B cell (primary cell): ENCODE measurements around the gene ANKRD9. TPM values are rescaled to one million over a fixed set of nuclear protein-coding genes. Genes with fewer than 3 reads are reported as not detected.

Experiments
- ATAC-seq: fragments of 200-7000 bp; cut with Tn5 transposase; one replicate; pipeline ENCODE4 v1.10.0; 2021; ENCODE audit warnings: low read depth, mild to moderate bottlenecking, moderate number of reproducible peaks, moderate library complexity
- CTCF ChIA-PET: fragments of 350-600 bp; sonication (Branson Sonifier 250); formaldehyde crosslinking; loops from one replicate; lab custom pipeline; 2021; ENCODE audit warnings: antibody characterized with exemption, inconsistent platforms; lab: Charles Lee
- POLR2A ChIA-PET: fragments of 350-600 bp; sonication (Branson Sonifier 250); formaldehyde crosslinking; loops from one replicate; lab custom pipeline; 2021; ENCODE audit warnings: antibody characterized with exemption; lab: Charles Lee
- DNase-seq: peaks from one replicate; pipeline ENCODE4 v3.0.0; 2013
- H2AFZ ChIP-seq: 2 replicates; pipeline ENCODE4 v1.6.1; 2012; ENCODE audit warnings: mild to moderate bottlenecking, low read depth, low read length; ENCODE audit not compliant: insufficient read depth, poor library complexity, severe bottlenecking
- H3K27ac ChIP-seq, 2 donors: 1 replicate in 1 of 2; 2 replicates in 1 of 2; pipeline ENCODE4 v1.5.1; 2012 to 2013; ENCODE audit warnings: low read length in 2 of 2, mild to moderate bottlenecking in 2 of 2, moderate library complexity in 1 of 2
- H3K27me3 ChIP-seq, 4 experiments: fragments of 200-600 bp in 1 of 4; sonication (generic) in 1 of 4; replicated peaks in 1 of 4; 1 replicate in 2 of 4; 2 replicates in 2 of 4; pipeline versions ENCODE4 v1.6.1 to v1.7.0; 2013 to 2016; ENCODE audit warnings: low read length in 3 of 4, mild to moderate bottlenecking in 2 of 4, mixed read lengths in 1 of 4, moderate library complexity in 1 of 4; ENCODE audit not compliant: insufficient read depth in 4 of 4, control insufficient read depth in 3 of 4; ENCODE audit errors: control extremely low read depth in 1 of 4
- H3K36me3 ChIP-seq, 2 experiments: replicated peaks in 1 of 2; 1 replicate in 1 of 2; 2 replicates in 1 of 2; pipeline versions ENCODE4 v1.6.1 to v1.7.1; 2013; ENCODE audit warnings: low read length in 1 of 2; ENCODE audit not compliant: insufficient read depth in 2 of 2, control insufficient read depth in 1 of 2; ENCODE audit errors: control extremely low read depth in 1 of 2, extremely low read depth in 1 of 2
- H3K4me1 ChIP-seq, 2 donors: fragments of 200-600 bp in 1 of 2; sonication (generic) in 1 of 2; 1 replicate in 1 of 2; 2 replicates in 1 of 2; pipeline versions ENCODE4 v1.5.1 to v1.6.1; 2013 to 2017; ENCODE audit warnings: low read length in 2 of 2; ENCODE audit not compliant: control insufficient read depth in 2 of 2, insufficient read depth in 2 of 2
- H3K4me2 ChIP-seq: replicated peaks from 2 replicates; pipeline ENCODE3; 2012; ENCODE audit warnings: mild to moderate bottlenecking, low read depth, low read length; ENCODE audit not compliant: poor library complexity, severe bottlenecking
- H3K4me3 ChIP-seq, 5 experiments: fragments of 200-600 bp in 1 of 5; sonication (generic) in 1 of 5; 1 replicate in 3 of 5; 2 replicates in 2 of 5; pipeline versions ENCODE4 v1.5.1 to v1.7.0; 2011 to 2016; ENCODE audit warnings: low read length in 4 of 5, mild to moderate bottlenecking in 4 of 5, low read depth in 2 of 5, control low read depth in 1 of 5, moderate library complexity in 1 of 5; ENCODE audit not compliant: insufficient read depth in 1 of 5; ENCODE audit errors: control extremely low read depth in 1 of 5, extremely low read depth in 1 of 5
- H3K79me2 ChIP-seq: fragments of 200-600 bp; sonication (generic); one replicate; pipeline ENCODE4 v1.6.0; 2016; ENCODE audit warnings: low read length; ENCODE audit not compliant: control insufficient read depth, insufficient read depth
- H3K9ac ChIP-seq: fragments of 200-600 bp; sonication (generic); 2 replicates; pipeline ENCODE4 v1.6.1; 2017; ENCODE audit warnings: mild to moderate bottlenecking, low read length, moderate library complexity
- H3K9me3 ChIP-seq, 3 donors: one replicate each; pipeline versions ENCODE4 v1.6.1 to v1.7.1; 2013; ENCODE audit warnings: low read length in 2 of 3; ENCODE audit not compliant: control insufficient read depth in 2 of 3, insufficient read depth in 1 of 3; ENCODE audit errors: control extremely low read depth in 1 of 3
- H4K20me1 ChIP-seq: 2 replicates; pipeline ENCODE4 v1.6.0; 2012; ENCODE audit warnings: mild to moderate bottlenecking, low read length; ENCODE audit not compliant: insufficient read depth, control insufficient read depth, poor library complexity, severe bottlenecking
- H3K27ac Mint-ChIP-seq: one replicate; pipeline ENCODE4 v1.8.0; 2021; ENCODE audit warnings: mixed read lengths
- H3K27me3 Mint-ChIP-seq: one replicate; pipeline ENCODE4 v1.8.0; 2021; ENCODE audit warnings: mixed read lengths
- H3K4me1 Mint-ChIP-seq: one replicate; pipeline ENCODE4 v1.8.0; 2021; ENCODE audit warnings: mixed read lengths
- H3K4me3 Mint-ChIP-seq: one replicate; pipeline ENCODE4 v1.8.0; 2021; ENCODE audit warnings: mixed read lengths
- H3K9me3 Mint-ChIP-seq: one replicate; pipeline ENCODE4 v1.8.0; 2022; ENCODE audit warnings: mixed read lengths; ENCODE audit not compliant: insufficient read depth
- EZH2 ChIP-seq: IDR thresholded peaks from 2 replicates; pipeline ENCODE4 v1.6.1; 2012; ENCODE audit warnings: borderline replicate concordance, low read depth, mild to moderate bottlenecking, moderate library complexity, low read length; ENCODE audit not compliant: insufficient read depth, poor library complexity, severe bottlenecking
- WGBS: methylation state at CpG from one replicate; pipeline ENCODE4 v1.1.5; 2013; ENCODE audit warnings: missing lambda C conversion rate; ENCODE audit not compliant: insufficient coverage; 5-methylcytosine and 5-hydroxymethylcytosine counted together
- intact Hi-C: fragments of 100-400 bp; cut with micrococcal nuclease; formaldehyde crosslinking; loops from one replicate; pipeline ENCODE4 v1.10.0; 2022
- polyA plus RNA-seq: library from polyadenylated mRNA; depleted of rRNA; stranded (reverse); fragments of >200 nt; gene quantifications from 2 replicates; pipeline ENCODE4 v1.2.3, GENCODE V29; 2012
- total RNA-seq, 2 donors: library from RNA; stranded (reverse); fragments of 120-200 nt in 1 of 2; gene quantifications; 1 replicate in 1 of 2; 2 replicates in 1 of 2; pipeline versions ENCODE4 v1.2.3 to v1.2.4, GENCODE V29; 2013 to 2022
- TF ChIP-seq, protein P1 (sequence below): fragments of 200-600 bp; IDR thresholded peaks from one replicate; pipeline ENCODE4 v1.8.0; 2022; ENCODE audit warnings: antibody characterized with exemption, mild to moderate bottlenecking

ANKRD9 gene
- total and polyA plus RNA-seq, 2 donors (not counting 1 experiment from before 2014, with no cell fraction given), result 1.4 to 1.5 TPM

- Histone ChIP-seq H4K20me1 (no peaks in the 10 kb centered on the region), H3K79me2 (no peaks in the 10 kb centered on the region), H3K4me3 (no peak overlapping the region), H3K27me3 (peaks cover 0 to 34% (median 16%) of the 10 kb centered on the region in 4 experiments), H3K27ac (no peak overlapping the region), H3K4me1 (peaks cover 20 to 22% of the 10 kb centered on the region in 2 donors), H3K9ac (no peak overlapping the region), H3K4me2 (no peak overlapping the region), H2AFZ (no peak overlapping the region), H3K9me3 (peaks cover 0 to 8% (median 0%) of the 10 kb centered on the region in 3 donors), H3K36me3 (no peaks in the 10 kb centered on the region)
- TF ChIP-seq EZH2, result no peak
- TF ChIP-seq, protein P1, sequence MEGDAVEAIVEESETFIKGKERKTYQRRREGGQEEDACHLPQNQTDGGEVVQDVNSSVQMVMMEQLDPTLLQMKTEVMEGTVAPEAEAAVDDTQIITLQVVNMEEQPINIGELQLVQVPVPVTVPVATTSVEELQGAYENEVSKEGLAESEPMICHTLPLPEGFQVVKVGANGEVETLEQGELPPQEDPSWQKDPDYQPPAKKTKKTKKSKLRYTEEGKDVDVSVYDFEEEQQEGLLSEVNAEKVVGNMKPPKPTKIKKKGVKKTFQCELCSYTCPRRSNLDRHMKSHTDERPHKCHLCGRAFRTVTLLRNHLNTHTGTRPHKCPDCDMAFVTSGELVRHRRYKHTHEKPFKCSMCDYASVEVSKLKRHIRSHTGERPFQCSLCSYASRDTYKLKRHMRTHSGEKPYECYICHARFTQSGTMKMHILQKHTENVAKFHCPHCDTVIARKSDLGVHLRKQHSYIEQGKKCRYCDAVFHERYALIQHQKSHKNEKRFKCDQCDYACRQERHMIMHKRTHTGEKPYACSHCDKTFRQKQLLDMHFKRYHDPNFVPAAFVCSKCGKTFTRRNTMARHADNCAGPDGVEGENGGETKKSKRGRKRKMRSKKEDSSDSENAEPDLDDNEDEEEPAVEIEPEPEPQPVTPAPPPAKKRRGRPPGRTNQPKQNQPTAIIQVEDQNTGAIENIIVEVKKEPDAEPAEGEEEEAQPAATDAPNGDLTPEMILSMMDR, result no peak
- H3K27me3 Mint-ChIP-seq, result peaks cover 30% of the 10 kb centered on the region
- no peak overlapping the region for H3K4me3 Mint-ChIP-seq
- WGBS, result no CpG with 5 or more reads among the region's 3 CpGs
- no peak overlapping the region for H3K27ac Mint-ChIP-seq
- ATAC-seq (no peak), DNase-seq (no peak)
- intact Hi-C loops, result no loop called here
- CTCF ChIA-PET, result interaction anchor here (0.6 to 1.2 kb wide), 3 partner anchors 7 to 843 kb away, joined by 3 to 4 read pairs (median 3); no protein-coding TSS in a partner anchor
- no peaks in the 10 kb centered on the region for H3K9me3 Mint-ChIP-seq
- peaks cover 10% of the 10 kb centered on the region for H3K4me1 Mint-ChIP-seq
- POLR2A ChIA-PET, result interaction anchor here (0.6 kb wide), 1 partner anchor 526 kb away, joined by 3 read pairs; no protein-coding TSS in a partner anchor
Measured at GRCh38 chr14:102548616-102549240, 39.2 kb upstream of the ANKRD9 start.
